HFF-Myc (cell line): ENCODE data around the gene SIRPB2.

Experiments
- DNase-seq: peaks from one replicate; pipeline ENCODE4 v3.0.0-alpha.2; 2011; ENCODE audit warnings: low read depth; ENCODE audit errors: extremely low read depth
- H3K4me3 ChIP-seq: replicated peaks from 2 replicates; pipeline ENCODE4 v1.5.1; 2011; ENCODE audit warnings: low read depth, mild to moderate bottlenecking, control low read depth, low read length
- CTCF ChIP-seq: IDR thresholded peaks from 2 replicates; pipeline ENCODE4 v1.5.1; 2012; ENCODE audit warnings: mild to moderate bottlenecking, low read depth, low read length, control low read depth; ENCODE audit errors: missing control alignments

The SIRPB2 gene

DNA sequence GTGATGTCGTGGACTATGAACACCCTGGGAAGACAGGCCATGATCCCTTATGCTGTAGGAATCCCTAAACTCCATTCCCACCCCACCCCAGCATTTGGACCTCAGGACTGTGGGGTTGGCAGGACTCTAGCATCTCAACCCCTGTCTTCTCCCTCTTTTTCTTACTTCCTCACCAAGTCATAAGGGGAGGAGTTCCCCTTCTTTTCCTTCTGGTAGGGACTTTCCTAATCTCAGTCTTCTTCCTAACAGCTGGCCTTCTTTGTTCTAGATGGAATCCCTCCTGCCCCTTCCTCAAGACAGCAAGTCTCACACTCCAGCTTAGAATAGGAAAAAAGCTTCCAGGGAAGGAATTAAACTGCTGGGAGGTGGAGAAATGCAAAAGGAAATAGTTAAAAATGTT is 2.3 kb upstream of the SIRPB2 start:
- DNase-seq = no peak

GRCh38 chr20:1491860-1492642 is 831 bp upstream of the SIRPB2 start:
- no peak for DNase-seq
- no peak overlapping the region for H3K4me3 ChIP-seq
- TF ChIP-seq CTCF = no peak

More for the DNA sequence above, 2.3 kb upstream of the SIRPB2 start:
- TF ChIP-seq CTCF = no peak
- no peak overlapping the region for H3K4me3 ChIP-seq

- TF ChIP-seq CTCF = no peak
- no peak overlapping the region for H3K4me3 ChIP-seq
- no peak for DNase-seq
Measured at GRCh38 chr20:1490643-1491195, 501 bp downstream of the SIRPB2 start.

- no peak overlapping the region for H3K4me3 ChIP-seq
- DNase-seq = no peak
- no peak for TF ChIP-seq CTCF
Measured at GRCh38 chr20:1489764-1490436, 1.3 kb downstream of the SIRPB2 start.

DNA sequence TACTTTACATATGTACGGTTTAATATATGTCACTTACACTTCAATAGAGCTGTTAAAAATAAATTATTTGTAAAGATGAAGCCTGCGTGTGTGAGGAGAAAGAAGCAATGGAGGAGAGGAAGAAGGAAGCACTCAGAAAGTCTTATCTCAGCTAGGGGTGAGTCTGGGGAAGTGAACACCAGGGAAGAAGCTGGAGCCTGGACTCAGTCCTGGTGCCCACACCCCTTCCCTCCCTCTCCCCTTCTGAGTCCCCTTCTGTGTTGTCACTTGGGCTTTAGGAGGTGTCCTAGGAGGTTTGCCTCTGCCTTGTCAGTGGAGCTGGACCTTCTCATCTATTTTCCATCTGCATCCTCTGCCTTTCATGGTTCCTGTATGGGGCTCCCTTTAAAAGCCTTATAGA is 1.9 kb downstream of the SIRPB2 start:
- no peak overlapping the region for H3K4me3 ChIP-seq
- TF ChIP-seq CTCF = no peak
- no peak for DNase-seq

GRCh38 chr20:1486566-1486965 is 4.7 kb downstream of the SIRPB2 start:
- no peak for DNase-seq
- no peak overlapping the region for H3K4me3 ChIP-seq
- no peak for TF ChIP-seq CTCF
